Activated CD8-positive, alpha-beta memory T cell treated with anti-CD3 and anti-CD28 coated beads for 48 hours (primary cell): ENCODE measurements around the gene EGLN1.

ENCODE experiments used
- DNase-seq, 3 experiments: peaks; one replicate each; pipeline ENCODE4 v3.0.0-alpha.2; 2020; ENCODE audit warnings: low read depth in 2 of 3, low spot score in 2 of 3

EGLN1 gene

DNA sequence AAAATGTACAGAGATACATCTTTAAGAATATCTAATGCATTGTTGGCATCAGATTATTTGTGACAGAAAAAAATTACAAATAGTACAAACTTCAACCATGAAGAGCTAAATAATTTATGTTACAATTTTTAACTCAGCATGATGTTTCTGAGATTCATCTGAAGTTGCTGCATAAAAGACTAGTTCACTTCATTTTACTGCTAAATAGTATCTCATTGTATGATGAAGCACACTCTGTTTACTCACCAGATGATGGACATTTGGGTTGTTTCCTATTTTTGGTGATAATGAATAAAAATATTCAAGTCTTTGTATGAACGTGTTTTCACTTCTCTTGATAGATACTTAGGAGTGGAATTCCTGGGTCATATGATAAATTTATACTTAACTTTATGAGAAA is 20.6 kb downstream of the EGLN1 start:
- DNase-seq, result no peak

DNA sequence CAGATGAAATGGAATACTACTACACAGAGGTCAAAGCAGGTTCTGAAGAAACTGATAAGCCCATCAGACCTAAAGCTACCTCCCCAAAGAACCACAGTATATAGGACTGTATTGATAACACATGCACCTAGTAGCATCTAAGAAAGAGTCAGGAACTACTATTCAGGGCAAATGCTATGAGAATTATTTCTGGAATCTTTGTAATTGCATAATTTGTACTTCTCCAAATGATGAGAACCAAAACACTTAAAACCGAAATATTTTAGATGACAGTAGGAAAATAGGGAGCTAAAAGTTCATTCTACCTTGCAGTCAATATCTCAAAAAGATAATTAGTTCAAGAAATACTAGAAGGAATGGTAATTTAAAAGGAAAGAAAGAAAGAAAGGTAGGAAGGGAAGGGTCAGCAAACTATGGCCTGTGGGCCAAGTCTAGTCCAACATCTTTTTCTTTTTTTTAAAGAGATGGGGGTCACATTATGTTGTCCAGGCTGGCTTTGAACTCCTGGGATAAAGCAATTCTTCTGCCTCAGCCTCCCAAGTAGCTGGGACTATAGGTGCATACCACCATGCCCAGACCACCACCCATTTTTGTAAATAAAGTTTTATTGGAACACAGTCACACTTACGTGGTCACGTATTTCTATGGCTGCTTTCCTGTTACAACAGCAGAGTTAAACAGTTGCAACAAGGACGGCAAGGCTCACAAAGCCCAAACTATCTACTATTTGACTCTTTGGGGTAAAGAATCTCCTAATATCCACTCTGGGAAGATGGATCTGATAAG is 24.0 kb downstream of the EGLN1 start:
- DNase-seq, result no peak

DNA sequence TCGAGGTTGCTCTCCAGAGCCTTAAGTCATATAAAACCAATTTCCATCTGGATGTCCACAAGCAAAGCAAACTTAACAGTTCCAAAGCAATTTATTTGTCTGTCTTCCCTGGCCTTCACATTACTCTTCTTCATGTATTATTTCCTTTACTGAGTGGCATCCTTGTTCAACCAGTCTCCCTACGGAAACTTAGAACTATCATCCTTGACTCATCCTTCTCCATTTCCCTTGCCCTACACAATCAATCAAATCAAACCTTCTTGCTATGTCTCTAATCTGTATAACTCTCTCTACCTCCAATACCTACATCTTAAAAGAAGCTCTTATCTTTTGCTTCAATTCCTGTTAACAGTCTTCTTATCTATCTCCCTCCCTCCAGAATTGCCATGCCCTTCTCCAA is 25.4 kb downstream of the EGLN1 start:
- no peak for DNase-seq

DNA sequence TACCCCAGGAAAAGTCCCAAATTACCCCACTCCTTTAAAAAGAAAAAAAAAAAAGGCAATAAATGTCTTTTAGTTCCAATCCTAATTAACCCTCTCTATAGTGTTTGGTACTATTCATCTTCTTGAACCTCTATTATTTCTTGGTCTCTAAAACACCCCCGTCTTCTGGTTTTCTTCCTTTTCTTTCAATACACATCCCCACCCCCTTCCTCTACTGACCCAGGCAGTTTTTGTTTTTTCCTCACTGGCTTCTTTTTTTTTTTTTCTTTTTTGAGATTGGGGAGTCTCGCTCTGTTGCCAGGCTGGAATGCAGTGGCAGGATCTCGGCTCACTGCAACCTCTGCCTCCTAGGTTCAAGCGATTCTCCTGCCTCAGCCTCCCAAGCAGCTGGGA is 26.1 kb downstream of the EGLN1 start:
- no peak for DNase-seq

DNA sequence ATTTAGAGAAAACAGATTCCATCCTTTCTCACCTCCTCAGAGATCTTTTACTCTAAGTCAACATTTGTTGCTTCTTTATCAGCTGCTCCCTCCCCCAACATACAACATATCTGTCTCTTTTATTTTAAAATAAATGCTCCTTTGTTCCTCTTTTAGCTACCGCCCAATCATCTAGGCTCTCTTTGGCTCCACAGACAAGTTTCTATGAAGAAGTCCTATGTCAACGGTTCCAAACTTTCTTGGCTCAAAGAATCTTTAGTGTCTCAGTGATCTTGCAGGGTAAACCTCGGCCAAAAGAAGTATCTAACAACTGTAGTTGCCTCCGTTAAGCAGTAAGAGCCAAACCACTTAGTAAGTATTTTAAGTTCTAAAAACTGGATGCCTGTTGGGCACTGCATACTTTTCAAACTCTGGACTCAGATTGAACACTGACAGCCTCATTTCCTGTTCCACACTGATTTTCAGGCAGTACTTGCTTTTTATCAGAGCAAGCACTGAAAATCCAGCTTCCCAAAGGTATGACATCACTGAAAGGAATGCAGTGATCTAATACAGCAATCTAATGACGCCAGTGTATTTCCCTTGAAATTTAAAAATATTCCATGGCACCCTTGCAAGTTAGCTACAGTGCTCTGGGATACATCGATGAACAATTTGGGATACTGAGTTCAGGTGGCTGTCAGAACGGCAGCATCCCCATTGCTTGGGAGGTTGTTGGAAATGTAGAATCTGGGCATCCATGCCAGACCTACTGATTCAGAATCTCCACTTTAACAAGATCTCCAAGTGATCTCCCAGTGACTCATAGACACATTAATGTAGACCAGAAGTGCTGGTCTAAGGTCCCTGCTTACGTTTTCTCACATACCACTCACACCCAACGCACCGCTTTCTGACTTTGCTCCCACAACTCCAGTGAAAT is 26.8 kb downstream of the EGLN1 start:
- DNase-seq, result no peak

DNA sequence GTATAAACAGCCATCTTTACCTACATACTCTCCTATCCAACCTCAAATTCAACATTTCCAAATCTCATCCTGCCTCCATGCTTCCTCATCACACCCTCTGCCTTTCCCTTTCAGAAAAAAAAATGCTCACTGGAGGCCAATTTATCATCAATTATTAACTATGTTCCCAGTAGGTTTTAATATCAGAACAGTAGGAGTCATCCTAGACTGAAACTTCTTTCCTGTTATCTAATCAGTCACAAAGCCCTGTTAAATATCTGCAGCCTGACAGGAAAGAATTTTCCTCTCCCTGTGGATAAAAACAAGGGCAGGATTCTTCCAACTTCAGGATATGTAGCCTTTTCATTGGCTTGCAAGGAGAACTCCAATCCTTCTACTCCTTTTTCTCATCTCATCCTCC is 28.4 kb downstream of the EGLN1 start:
- no peak for DNase-seq

DNA sequence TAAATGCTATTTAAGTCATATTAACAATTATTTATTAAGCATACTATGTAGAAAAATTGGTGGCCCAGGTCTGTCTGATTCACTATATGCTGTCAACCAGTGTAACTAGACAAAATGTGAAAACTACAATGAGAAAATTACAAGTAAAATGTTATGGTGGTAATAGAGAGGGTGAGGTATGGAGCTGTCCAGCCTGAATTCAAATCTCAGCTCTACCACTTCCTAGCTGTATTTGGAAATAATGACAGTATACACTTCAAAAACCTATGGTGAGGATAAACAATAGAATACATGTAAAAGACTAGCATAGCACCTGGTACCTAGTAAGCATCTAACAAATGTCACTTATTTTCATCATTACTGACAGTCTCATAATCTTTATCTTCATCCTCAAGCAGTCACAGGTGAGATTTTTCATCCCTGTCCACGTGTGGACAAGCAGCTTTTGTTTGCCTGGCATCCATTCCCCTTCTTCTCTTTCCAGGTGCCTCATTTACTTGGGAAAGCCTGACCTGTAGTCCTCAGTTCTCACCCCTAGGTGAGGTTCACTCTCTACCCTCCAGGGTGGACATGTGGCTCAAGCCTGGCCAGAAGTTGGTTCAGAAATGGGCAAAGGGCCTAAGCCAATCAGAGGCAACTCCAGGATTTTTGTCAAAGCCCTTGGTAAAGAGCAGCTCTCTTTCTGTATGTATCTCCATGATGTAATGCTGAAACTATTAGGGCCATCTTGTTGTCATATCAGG is 29.5 kb downstream of the EGLN1 start:
- no peak for DNase-seq

DNA sequence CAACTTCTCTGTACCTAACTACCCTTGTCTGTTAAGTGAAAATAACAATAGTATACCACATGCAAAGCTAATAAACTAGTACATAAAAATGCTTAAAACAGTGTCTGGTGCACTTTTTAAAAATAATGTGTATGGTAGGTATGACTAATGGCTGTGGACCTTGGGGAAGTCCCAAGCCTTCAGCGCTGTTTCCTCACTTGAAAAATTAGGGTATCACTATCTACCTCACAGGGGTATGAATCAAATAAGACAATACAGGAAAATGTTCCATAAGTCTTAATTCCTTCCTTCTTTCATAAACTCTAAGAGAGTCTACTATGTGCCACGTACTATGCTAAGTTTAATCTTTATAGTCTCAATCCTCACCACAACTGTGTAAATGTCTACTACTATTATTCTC is 32.0 kb downstream of the EGLN1 start:
- no peak for DNase-seq

DNA sequence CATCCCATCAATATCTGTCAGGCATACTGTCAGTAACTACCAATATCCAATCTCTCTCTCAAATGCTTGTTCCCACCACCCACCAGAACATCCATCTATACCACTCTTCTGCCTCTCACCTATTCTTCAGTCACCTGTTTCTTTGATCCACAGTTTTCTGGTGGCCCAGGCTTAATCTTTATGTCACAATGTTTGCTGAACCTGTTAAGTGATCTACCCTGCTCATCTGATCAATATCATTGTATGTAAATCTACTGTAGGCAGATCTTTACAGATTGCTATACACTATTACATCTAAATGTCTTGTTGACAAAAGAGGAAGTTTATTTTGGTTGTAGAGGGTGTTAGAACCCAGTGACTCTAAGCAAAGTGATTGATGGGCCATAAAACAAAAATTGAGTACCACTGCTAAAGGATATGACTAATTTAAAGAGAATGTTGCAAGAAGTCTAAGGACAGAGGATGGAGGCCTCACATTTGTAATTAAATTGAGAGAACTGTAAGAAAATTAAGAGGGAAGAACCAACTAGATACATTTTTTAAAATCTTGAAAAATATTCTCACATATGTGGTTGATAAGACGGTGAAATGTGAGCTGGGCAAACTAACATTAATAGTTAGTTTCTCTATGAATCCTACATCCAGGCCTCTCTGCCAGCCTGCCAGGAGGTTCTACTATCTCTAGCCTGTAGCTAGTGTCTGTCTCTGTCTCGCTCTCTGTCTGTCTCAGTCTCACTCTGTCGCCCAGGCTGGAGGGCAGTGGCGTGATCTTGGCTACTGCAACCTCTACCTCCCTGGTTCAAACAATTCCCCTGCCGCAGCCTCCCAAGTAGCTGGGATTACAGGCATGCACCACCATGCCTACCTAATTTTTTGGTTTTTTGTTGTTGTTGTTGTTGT is 34.1 kb downstream of the EGLN1 start:
- no peak for DNase-seq

DNA sequence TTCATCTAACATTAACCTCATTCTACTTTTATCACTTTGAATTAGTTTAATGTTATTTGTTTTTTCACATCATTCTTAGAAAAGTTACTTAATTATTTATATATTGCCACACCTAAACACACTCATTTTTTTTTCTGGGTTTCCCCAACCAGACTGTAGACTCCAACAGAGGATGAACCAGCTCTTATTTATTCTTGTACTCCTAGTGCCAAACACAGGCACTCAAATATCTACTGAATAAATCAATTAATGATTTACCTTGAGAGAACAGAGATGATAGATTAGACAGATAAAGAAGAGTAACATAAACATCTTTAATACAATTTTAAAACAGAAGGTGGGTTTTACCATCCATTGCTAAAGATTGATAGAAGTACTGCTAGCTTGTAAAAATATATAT is 35.6 kb downstream of the EGLN1 start:
- DNase-seq, result no peak

DNA sequence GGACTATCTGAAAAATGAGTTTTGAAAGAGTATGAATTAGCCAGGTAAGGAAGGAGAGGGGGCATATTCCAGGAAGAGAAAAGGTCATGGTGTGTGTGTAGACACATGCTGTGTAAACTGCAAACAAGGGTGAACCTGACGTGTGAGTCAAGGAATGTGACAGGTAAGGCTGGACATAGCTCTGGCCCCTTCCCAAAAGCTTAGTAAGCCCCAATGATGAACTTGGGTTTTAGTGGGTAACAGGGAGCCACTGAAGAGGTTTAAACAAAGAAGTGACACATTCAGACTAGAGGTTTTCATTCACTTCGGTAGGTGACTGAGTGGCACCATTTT is 36.7 kb downstream of the EGLN1 start:
- DNase-seq, result no peak

DNA sequence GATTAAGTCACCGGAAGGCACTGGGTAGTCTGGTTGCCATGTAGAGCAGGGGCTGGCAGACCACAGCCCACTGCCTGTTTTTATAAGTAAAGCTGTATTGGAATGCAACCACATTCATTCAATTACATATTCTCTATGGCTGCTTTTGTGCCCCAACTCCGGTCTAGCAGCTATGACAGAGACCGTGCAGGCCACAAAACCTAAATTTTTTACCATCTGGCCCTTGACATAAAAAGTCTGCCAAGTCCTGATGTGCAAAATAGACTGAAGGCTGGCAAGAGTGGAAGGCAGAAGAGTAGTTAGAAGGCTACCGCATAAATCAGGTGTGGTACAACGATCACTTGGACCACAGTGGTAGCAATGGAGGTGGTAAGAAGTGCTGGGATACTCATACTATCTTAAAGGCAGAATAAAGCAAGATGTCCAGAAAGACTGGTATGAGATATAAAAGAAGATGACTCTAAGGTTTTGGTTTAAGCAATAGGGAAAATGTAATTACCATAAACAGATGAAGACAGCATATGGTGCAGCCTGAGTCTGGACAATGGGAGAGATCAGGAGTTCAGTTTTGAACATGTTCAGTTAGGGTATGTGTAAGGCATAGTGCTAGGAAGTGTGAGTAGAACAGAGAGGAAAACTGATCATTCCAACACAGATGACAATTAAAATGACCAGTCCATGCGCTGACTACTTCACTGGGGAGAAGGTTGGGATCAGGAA is 37.2 kb downstream of the EGLN1 start:
- no peak for DNase-seq

DNA sequence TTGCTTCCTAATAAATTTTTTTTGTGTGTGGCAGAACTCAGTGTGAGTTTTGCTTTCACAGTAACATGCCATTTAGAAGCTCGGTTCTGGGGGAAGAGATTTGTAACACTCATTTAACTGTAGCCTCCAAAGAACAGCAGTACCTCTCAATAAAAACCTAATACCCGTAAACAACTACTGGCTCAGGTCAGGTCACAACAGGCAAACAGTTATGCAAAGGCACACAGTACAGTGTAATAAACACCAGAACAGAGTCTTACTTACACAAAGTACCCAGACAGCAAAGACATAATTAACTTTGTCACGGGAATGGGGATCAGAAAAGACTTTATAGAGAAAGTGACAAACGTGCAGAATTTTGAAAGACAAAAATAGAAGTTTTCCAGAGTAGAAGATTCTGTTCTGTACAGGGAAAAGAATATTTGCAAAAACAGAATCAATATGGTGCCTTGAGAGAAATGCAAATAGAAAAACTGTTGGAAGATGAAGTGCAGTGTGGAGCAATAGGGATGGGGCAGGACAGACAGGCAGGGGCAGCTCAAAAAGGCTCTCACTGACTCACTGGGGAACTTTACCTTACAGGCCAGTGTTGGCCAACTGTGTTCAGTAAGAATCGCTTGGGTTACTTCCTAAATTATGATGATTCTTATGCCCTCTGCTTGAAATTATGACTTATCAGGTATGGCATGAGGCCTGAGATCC is 38.8 kb downstream of the EGLN1 start:
- DNase-seq, result no peak

DNA sequence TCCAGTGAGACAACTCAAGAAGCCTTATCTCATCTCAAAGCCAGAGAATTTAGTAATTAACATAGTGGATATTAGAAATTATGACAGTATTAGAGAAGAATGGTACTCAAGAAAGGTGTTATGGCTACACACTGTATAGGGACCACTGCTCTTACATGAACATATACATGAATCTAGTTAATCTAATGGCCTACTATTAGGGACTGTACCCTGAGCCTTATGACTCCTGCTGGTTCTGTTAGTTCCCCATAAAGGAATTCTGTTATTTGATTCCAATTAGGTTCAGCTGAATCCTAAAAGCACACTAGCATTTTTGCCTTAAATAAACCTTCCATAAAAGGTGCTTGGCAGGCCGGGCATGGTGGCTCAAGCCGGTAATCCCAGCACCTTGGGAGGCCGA is 39.7 kb downstream of the EGLN1 start:
- no peak for DNase-seq

DNA sequence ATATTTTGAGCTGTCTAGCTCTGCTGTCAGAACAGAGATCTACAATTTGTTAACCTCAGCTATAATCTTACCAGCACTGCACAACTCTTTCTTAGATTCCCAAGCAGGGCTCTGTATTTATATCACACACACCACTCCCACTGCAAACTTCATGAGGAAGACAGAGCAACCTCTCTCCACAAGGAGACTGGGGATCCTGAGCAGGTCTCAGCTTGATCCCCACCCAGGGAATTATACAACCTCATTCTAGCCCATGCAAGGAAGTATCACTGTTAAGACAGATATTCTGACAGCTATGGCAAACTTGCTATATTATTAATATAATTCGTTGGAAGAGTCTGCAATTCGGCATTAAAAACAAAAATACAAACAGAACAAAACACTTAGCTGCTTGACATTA is 40.4 kb downstream of the EGLN1 start:
- DNase-seq, result no peak

DNA sequence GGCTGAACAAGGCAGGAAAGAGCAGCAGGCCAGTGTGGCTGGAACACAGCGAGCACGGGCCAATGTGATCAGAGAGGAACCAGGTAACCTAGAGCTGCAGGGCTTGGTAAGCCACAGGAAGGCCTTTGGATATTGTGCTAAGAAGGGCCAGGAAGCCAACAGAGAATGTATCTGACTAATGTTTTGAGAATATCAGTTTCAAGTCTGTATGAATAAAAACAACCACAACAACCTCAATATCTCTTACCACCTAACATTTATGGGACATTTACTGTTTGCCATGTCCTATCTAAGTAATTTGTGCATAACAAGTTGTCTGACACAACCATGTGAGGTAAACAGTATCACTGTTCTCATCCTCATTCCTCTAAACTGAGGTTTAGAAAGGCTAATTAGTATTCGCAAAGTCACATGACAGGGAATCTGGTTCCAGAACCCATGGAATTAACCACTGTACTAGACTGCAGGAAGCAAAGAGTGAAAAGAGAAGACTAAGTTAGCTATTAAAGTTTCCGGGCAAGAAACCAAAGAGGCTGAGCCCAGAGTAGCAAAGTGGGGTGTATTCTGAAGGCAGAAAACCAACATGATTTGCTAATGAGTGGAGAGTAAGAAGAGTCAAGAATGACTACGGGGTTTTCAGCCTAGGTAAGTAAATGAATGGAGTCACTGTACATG is 45.1 kb downstream of the EGLN1 start:
- no peak for DNase-seq

DNA sequence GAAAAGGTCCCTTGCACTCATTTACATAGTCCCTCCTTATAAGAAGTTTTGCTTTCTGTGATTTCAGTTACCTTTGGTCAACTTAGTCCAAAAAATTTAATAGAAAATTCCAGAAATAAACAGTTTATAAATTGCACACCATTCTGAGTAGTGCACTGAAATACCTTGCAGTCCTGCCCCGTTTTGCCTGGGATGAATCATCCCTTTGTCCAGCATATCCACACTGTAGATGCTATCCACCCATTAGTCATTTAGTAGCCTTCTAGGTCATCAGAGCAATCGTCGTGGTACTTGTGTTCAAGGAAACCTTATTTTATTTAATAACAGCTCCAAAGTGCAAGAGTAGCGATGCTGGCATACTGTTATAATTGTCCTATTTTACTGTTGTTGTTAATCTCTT is 46.0 kb downstream of the EGLN1 start:
- no peak for DNase-seq

DNA sequence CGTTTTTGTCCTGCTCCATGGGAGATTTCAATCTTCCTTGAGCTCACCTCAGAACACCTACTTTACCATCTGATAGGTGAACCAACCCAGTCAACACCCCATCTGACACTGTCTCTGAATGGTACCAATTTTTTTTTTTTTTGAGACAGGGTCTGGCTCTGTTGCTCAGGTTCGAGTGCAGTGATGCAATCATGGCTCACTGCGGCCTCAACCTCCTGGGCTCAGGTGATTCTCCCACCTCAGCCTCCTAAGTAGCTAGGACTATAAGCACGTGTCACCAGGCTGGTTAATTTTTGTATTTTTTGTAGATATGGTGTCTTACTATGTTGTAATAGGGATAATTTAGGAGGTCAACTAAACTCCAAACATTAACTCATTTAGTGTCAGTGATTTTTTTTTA is 47.7 kb downstream of the EGLN1 start:
- no peak for DNase-seq

DNA sequence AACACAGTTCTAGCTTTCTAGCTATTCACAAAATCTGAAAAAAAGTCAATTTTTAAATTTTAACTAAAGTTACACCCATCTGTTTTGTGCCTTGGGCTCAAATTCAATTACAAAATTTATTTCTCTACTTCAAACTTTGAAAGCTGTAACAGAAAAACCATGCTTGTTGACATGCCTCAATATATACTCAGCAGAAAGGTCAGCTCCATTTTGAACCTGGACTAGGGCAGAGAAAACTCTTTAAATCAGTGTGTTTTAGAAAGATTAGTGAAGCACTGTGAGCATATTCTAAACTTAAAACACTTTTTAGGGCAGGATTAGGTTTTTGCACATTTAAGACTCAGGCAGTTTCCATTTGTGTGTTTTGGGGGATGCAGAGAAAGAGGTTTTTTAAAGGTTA is 49.6 kb downstream of the EGLN1 start:
- DNase-seq, result no peak
